Measurements from ENCODE around the gene ARHGEF10L.

DNA sequence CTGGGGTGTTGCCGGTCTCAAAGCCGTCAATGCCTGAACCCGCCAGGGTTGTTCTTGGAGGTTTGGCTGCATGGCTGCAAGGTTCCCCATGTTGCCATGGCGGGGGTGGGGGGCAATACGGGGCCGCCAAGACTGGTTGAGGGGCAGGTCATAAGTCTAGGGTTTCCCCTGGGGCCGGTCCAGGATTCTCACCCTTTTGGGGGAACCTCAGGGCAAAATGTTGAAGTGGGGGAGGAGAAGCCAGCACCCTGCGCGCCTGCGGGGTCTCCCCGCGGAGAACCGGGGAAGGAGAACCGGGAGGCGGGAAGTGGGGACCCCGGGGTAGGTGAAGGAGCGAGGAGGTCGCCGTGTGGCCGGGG is 401 bp upstream of the ARHGEF10L start:
- TF ChIP-seq, protein P1, sequence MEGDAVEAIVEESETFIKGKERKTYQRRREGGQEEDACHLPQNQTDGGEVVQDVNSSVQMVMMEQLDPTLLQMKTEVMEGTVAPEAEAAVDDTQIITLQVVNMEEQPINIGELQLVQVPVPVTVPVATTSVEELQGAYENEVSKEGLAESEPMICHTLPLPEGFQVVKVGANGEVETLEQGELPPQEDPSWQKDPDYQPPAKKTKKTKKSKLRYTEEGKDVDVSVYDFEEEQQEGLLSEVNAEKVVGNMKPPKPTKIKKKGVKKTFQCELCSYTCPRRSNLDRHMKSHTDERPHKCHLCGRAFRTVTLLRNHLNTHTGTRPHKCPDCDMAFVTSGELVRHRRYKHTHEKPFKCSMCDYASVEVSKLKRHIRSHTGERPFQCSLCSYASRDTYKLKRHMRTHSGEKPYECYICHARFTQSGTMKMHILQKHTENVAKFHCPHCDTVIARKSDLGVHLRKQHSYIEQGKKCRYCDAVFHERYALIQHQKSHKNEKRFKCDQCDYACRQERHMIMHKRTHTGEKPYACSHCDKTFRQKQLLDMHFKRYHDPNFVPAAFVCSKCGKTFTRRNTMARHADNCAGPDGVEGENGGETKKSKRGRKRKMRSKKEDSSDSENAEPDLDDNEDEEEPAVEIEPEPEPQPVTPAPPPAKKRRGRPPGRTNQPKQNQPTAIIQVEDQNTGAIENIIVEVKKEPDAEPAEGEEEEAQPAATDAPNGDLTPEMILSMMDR (conservative IDR thresholded peaks at IDR 0.05; ENCODE audit: low read depth, low read length): no peak
- no peak for TF ChIP-seq EZH2 (IDR thresholded peaks at IDR 0.05; ENCODE audit: borderline replicate concordance, low read depth, low read length, poor library complexity, severe bottlenecking)
